Measurements from ENCODE around the gene EPHB1.

DNA sequence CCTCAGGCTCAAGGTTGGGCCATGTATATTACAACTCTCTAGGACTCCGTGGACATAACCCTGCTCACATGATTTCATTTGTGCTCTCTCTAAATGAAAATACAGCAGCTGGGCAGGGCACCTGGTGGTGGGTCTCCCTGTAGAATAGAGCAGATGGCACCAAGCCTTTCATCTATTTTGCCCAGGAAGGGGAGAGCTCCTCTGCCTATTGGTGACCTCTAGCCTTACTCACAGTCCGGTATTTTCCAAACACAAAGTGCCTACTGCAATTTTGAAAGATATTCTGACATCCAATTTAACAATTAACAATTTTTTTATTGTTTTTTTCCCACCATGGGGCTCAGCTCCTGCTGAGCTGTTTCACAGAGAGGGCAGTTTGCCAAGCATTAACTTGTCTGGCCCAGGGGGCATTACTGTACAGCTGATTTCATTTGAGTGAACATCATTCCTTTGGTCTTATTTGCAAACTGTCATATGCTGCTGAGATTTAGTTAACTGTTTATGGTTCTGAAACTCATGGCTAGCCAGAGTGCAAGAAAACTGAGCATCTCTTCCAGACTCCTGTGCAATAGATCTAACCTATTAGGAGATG is 474.0 kb downstream of the EPHB1 start:
- no peak for TF ChIP-seq POLR2A (IDR thresholded peaks at IDR 0.05; ENCODE audit: insufficient read depth in 1 of 2, low read depth in 2 of 2, low read length in 2 of 2)
- TF ChIP-seq, protein P1, sequence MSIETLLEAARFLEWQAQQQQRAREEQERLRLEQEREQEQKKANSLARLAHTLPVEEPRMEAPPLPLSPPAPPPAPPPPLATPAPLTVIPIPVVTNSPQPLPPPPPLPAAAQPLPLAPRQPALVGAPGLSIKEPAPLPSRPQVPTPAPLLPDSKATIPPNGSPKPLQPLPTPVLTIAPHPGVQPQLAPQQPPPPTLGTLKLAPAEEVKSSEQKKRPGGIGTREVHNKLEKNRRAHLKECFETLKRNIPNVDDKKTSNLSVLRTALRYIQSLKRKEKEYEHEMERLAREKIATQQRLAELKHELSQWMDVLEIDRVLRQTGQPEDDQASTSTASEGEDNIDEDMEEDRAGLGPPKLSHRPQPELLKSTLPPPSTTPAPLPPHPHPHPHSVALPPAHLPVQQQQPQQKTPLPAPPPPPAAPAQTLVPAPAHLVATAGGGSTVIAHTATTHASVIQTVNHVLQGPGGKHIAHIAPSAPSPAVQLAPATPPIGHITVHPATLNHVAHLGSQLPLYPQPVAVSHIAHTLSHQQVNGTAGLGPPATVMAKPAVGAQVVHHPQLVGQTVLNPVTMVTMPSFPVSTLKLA (IDR thresholded peaks at IDR 0.05): no peak
- TF ChIP-seq RFX5 (IDR thresholded peaks at IDR 0.05; ENCODE audit: low read depth, low read length): no peak
- no peak for TF ChIP-seq SMAD3 (CRISPR knock-in tag; IDR thresholded peaks at IDR 0.05)
- no peak for TF ChIP-seq ZNF775 (CRISPR knock-in tag; IDR thresholded peaks at IDR 0.05; ENCODE audit: borderline replicate concordance)
- TF ChIP-seq, protein P2, sequence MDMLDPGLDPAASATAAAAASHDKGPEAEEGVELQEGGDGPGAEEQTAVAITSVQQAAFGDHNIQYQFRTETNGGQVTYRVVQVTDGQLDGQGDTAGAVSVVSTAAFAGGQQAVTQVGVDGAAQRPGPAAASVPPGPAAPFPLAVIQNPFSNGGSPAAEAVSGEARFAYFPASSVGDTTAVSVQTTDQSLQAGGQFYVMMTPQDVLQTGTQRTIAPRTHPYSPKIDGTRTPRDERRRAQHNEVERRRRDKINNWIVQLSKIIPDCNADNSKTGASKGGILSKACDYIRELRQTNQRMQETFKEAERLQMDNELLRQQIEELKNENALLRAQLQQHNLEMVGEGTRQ (IDR thresholded peaks at IDR 0.05; ENCODE audit: low read depth, low read length): no peak
- TF ChIP-seq, protein P2 (CRISPR knock-in tag; IDR thresholded peaks at IDR 0.05; ENCODE audit: borderline replicate concordance): no peak
- TF ChIP-seq NR3C1 (CRISPR knock-in tag; IDR thresholded peaks at IDR 0.05): no peak
- TF ChIP-seq SYNCRIP (IDR thresholded peaks at IDR 0.05; ENCODE audit: insufficient read depth, low read depth, low read length): no peak
- TF ChIP-seq CBX5 (CRISPR knock-in tag; IDR thresholded peaks at IDR 0.05; ENCODE audit: borderline replicate concordance): no peak
